Glutamatergic neuron (in vitro differentiated cells): Measurements from ENCODE around the gene CNDP2. TPM values are rescaled to one million over a fixed set of nuclear protein-coding genes. Genes with fewer than 3 reads are reported as not detected.

ENCODE experiments used
- DNase-seq: peaks from one replicate; pipeline ENCODE4 v3.0.0; 2022
- H3K27ac Mint-ChIP-seq: one replicate; pipeline ENCODE4 v1.8.0; 2020; ENCODE audit warnings: mild to moderate bottlenecking, mixed read lengths, inconsistent platforms; ENCODE audit not compliant: unreplicated experiment
- H3K27me3 Mint-ChIP-seq: one replicate; pipeline ENCODE4 v1.8.0; 2020; ENCODE audit warnings: mild to moderate bottlenecking, moderate library complexity, mixed read lengths, inconsistent platforms; ENCODE audit not compliant: unreplicated experiment
- H3K36me3 Mint-ChIP-seq: one replicate; pipeline ENCODE4 v1.8.0; 2020; ENCODE audit warnings: mild to moderate bottlenecking, mixed read lengths, inconsistent platforms; ENCODE audit not compliant: unreplicated experiment
- H3K4me1 Mint-ChIP-seq: one replicate; pipeline ENCODE4 v1.8.0; 2020; ENCODE audit warnings: mild to moderate bottlenecking, low read depth, mixed read lengths, inconsistent platforms; ENCODE audit not compliant: unreplicated experiment
- H3K4me3 Mint-ChIP-seq: one replicate; pipeline ENCODE4 v1.8.0; 2020; ENCODE audit warnings: mild to moderate bottlenecking, mixed read lengths, inconsistent platforms; ENCODE audit not compliant: unreplicated experiment
- H3K9me3 Mint-ChIP-seq: one replicate; pipeline ENCODE4 v1.8.0; 2020; ENCODE audit warnings: mild to moderate bottlenecking, moderate library complexity, mixed read lengths, inconsistent platforms; ENCODE audit not compliant: unreplicated experiment
- CTCF ChIP-seq: fragments of 200-600 bp; sonication (generic); IDR thresholded peaks from one replicate; pipeline ENCODE4 v1.5.0; 2021; ENCODE audit not compliant: partially characterized antibody, unreplicated experiment
- total RNA-seq: library from RNA; stranded (reverse); fragmentation: NEBNext Ultra II Directional; extraction: Animal tissue kit (Norgen Biotek cat#: 25700); gene quantifications from one replicate; pipeline ENCODE4 v1.2.1, GENCODE V29; 2021; ENCODE audit not compliant: unreplicated experiment

Gene CNDP2
- total RNA-seq, 1 donor from 2014 or later, result 123 TPM

GRCh38 chr18:74507927-74508326 lies 11.8 kb downstream of the CNDP2 start:
- no peak for DNase-seq
- no peak overlapping the region for H3K27ac Mint-ChIP-seq
- H3K4me3 Mint-ChIP-seq, result no peak overlapping the region
- H3K27me3 Mint-ChIP-seq, result peaks cover 8% of the 10 kb centered on the region
- H3K9me3 Mint-ChIP-seq, result peaks cover 2% of the 10 kb centered on the region
- no peak for TF ChIP-seq CTCF
- H3K36me3 Mint-ChIP-seq, result no peaks in the 10 kb centered on the region
- no peaks in the 10 kb centered on the region for H3K4me1 Mint-ChIP-seq

- Mint-ChIP-seq H3K9me3 (peaks cover 2% of the 10 kb centered on the region), H3K27ac (no peak overlapping the region), H3K36me3 (no peaks in the 10 kb centered on the region), H3K4me3 (no peak overlapping the region), H3K4me1 (no peaks in the 10 kb centered on the region), H3K27me3 (peaks cover 8% of the 10 kb centered on the region)
- DNase-seq, result no peak
- no peak for TF ChIP-seq CTCF
Measured at GRCh38 chr18:74508366-74508765, 12.2 kb downstream of the CNDP2 start.

- peaks cover 8% of the 10 kb centered on the region for H3K27me3 Mint-ChIP-seq
- no peaks in the 10 kb centered on the region for H3K36me3 Mint-ChIP-seq
- TF ChIP-seq CTCF, result no peak
- no peaks in the 10 kb centered on the region for H3K4me1 Mint-ChIP-seq
- no peak overlapping the region for H3K27ac Mint-ChIP-seq
- no peak for DNase-seq
- peaks cover 2% of the 10 kb centered on the region for H3K9me3 Mint-ChIP-seq
- no peak overlapping the region for H3K4me3 Mint-ChIP-seq
Measured at GRCh38 chr18:74508821-74509225, 12.7 kb downstream of the CNDP2 start.

GRCh38 chr18:74509856-74510769 lies 13.9 kb downstream of the CNDP2 start:
- DNase-seq, result no peak
- no peaks in the 10 kb centered on the region for H3K36me3 Mint-ChIP-seq
- no peak overlapping the region for H3K4me3 Mint-ChIP-seq
- H3K27me3 Mint-ChIP-seq, result peaks cover 9% of the 10 kb centered on the region
- no peak overlapping the region for H3K27ac Mint-ChIP-seq
- H3K9me3 Mint-ChIP-seq, result peaks cover 2% of the 10 kb centered on the region
- no peak for TF ChIP-seq CTCF
- no peaks in the 10 kb centered on the region for H3K4me1 Mint-ChIP-seq

GRCh38 chr18:74510770-74511095 lies 14.6 kb downstream of the CNDP2 start:
- Mint-ChIP-seq H3K27me3 (peaks cover 9% of the 10 kb centered on the region), H3K9me3 (peaks cover 2% of the 10 kb centered on the region), H3K4me3 (no peak overlapping the region), H3K4me1 (no peaks in the 10 kb centered on the region), H3K27ac (no peak overlapping the region), H3K36me3 (no peaks in the 10 kb centered on the region)
- DNase-seq, result no peak
- no peak for TF ChIP-seq CTCF
